Hematopoietic multipotent progenitor cell treated with erythropoietin and hydrocortisone succinate and interleukin-3 and kit ligand, for 4 days (in vitro differentiated cells): Measurements from ENCODE around the gene SIGLEC8.
A peak's percentile ranks its signal among the peaks of the same experiment; 100 is the strongest.
"Not testable (repeated sequence)": the region's sequence is repeated elsewhere in the genome, so short reads cannot be mapped to it uniquely, and the experiment has no call there.

ENCODE experiments used
- DNase-seq: peaks from one replicate; pipeline ENCODE4 v3.0.0-alpha.2; 2015

SIGLEC8 gene

GRCh38 chr19:51458051-51458645 lies at the start of gene SIGLEC8:
Gene SIGLEC8, minus strand, starts transcription at chr19:51458454. Its CDS starts 67 bp downstream, at chr19:51458387.
- DNase-seq, result no peak

DNA sequence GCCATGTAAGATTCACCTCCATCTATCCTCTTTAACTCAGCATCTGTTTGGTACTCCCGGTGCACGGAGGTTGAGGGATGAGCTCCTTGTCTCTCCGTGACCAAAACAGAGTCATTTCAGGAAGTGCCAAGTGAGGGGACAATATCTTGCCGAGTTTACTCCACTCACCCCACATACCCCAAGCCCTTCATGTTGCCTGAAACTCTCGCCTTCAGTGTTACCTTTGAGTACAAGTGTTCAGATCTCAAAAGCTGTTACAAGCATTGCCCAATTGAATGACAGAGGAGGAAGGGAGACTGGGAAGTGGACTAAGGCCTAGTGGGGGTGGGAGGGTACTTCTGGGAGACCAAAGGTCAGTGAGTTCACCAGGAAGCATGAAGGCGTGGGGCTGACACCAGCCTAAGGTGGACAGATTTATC lies 49.4 kb upstream of the SIGLEC8 start:
- no peak for DNase-seq

- no peak for DNase-seq
Observed at GRCh38 chr19:51507192-51507591, 48.9 kb upstream of the SIGLEC8 start.

GRCh38 chr19:51505904-51506303 lies 47.6 kb upstream of the SIGLEC8 start:
- DNase-seq, result no peak

GRCh38 chr19:51503896-51504295 lies 45.6 kb upstream of the SIGLEC8 start:
- DNase-seq, result no peak

- DNase-seq, result peak; percentile 34
Observed at GRCh38 chr19:51503286-51503817, 45.1 kb upstream of the SIGLEC8 start.

DNA sequence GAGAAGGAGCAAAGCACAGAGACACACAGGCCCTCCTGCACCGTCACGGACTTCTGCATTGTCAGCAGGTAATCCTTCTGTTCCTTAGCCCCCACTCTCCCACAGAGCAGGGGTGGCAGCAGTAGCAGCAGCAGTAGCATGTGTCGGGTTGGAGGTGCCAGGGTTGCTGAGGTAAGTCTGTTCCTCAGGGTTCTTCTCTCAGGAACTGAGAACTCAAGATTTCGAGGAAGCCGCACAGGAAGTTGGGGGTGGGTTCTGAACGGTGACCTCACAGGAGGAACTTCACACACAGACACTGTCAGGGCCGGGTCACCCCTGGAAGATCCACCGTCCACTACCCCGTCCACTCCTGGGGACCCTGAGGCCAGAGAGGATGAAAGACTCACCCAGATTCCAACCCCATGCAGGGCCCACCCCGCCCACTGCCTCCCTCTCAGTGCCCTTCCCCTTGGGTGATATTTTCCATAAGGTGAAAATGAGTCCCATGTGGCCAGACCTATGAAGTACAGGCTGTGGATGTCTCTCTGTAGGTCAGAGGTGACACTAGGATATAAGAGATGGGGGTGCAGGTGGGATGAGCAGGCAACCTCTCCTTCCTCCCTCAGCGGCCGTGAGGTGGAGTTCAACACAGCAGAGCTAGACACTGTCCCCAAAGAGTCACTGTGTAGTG lies 43.5 kb upstream of the SIGLEC8 start, which contains the start of gene SIGLEC12:
Gene SIGLEC12, minus strand, starts transcription at position 207 of the 670 bp plus-strand sequence. Its CDS starts 67 bp downstream, at position 140.
- DNase-seq, result peak; percentile 70

GRCh38 chr19:51500931-51501330 lies 42.7 kb upstream of the SIGLEC8 start:
- DNase-seq, result not testable (repeated sequence)

DNA sequence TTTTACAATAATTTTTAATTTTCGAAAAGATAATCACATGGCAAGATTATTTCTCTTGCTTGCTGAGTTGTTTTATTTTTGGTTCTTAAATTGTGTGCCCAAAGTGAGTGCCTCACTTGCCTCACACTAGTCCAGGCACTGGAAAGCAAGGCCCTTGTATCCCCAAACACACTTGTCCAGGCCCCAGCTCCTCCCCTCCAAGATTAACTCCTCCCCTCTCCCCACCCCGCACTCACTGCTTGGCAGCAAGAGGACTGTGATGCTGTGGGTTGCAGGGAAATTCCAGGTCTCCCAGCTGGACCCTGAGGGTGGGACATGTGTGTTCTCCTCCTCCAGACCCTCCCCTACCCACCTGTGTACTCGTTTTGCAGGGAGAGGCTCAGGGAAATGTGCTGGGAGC lies 39.4 kb upstream of the SIGLEC8 start:
- no peak for DNase-seq

DNA sequence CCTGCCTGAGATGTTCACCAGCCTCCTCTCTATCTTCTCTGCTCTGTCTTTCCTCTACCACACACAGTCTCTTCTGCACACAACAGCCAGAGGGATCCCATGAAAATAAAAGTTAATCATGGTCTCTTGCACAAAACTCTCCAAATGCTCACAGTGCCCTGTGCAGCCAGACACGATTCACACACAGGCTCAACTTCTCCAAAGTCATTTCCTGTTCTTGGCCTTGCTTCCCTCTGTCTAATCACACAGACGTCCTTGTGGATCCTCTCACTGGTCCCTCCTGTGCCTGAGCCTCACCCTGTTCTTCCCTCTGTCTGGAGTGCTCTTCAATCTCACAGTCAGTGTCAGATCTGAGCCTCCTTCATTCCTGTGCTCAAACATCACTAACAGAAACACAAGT lies 35.5 kb upstream of the SIGLEC8 start:
- no peak for DNase-seq

DNA sequence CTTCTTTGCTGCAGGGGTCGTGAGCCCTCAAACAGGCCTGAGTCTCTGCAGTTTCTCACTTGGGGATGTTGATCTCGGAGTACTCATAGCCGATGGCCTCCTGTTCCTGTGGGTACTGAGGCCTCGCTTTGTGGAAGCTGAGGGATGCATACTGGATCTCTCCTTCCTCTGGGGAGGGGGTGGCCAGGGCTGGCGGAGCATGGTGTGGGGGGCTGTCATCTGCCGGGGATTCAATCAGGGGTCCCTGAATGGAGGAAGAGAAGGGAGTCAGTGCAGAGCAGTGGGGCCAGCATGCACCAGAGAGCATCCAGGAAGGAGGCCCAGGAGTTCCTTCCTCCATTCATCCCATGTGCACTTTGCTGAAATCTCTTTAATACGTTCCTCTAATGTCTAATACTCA lies 33.3 kb upstream of the SIGLEC8 start:
- no peak for DNase-seq

GRCh38 chr19:51490676-51491075 lies 32.4 kb upstream of the SIGLEC8 start:
- DNase-seq, result no peak

GRCh38 chr19:51489113-51489512 lies 30.9 kb upstream of the SIGLEC8 start:
- DNase-seq, result no peak

GRCh38 chr19:51488491-51488890 lies 30.2 kb upstream of the SIGLEC8 start:
- no peak for DNase-seq

DNA sequence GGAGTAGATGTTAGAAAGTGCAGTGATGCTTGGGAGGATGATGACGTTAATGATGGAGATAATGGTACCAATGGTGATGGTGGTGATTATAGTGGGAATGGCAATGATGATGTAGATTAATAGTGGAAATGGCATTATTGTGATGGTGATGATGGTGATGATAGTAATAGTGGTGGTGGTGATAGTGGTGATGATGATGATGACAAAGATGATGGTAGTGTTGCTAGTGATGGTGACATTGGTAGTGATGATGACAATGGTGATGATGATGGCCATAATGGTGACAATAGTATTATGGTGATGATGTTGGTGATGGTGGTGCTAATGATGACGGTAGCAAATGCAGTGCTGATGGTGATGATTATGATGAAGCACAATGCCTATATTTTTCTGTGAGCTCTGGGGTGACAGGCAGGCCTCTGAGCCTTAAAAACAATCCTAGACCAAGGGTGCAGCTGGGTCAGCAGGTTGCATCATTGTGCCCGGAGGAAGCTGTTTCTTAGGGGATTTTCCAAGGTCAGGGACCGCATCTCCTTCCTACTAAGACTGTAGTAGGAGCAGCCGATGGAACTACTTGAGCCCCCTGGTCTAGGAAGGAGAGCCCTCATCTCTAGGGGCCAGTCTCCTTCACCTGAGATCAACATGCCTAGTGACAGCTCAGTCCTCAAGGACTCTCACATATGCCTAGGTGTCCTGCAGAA lies 27.9 kb upstream of the SIGLEC8 start:
- no peak for DNase-seq

DNA sequence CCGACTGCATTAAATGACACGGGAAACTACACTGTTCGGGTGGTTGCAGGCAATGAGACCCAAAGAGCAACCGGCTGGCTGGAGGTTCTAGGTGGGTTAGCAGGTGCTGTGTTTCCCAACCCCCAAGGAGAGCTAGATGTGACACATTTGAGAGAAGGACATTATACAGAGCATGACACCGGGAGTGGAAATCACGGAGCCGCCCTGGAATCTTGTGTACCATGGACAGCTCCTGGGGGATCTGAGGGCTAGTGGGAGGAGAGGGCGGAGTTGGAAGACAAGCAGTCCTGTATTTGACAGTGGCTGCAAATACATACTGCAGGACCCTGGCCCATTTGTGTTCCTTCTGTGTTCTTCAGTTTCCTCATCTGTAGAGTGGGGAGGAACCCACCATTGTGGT lies 22.3 kb upstream of the SIGLEC8 start:
- DNase-seq, result peak; percentile 77

GRCh38 chr19:51479531-51480331 lies 21.5 kb upstream of the SIGLEC8 start:
- DNase-seq, result no peak

DNA sequence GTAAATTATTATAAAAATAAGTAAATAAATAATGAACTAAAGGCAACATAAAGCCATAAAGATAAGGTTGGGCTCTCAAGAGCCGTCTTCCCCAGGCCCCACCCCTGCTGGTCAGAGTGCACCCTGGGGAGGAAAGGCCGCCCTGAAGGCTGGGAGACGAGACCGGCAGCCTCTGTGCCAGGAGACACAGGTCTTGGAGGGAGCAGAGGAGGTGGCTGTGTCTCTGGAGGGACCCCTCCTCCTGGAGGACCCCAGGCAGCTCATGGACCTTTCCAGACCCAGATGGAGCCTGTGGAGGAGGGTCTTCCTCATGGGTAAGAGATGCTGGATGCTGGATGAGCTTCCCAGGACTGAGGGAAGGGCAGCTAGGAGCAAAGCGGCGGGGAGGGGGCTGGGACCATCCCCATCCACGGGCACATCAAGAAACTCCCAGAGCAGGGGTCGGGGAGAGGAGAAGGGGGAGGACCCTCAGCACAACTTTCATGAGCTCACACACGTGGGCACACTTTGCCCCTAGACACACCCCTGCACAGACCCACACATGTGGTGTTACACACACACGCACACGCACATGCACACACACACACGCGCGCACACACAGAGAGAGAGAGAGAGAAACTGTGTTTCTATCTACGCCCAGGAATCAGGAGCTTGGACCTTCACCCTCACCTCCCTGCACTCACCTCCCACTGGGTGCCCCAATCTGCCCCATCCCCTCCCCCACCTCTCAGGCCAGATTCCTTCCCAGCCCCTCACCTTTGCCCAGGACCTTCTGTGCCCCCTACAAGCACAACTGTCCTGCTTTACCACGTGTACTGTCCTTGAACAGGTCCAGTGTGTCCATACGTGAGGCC lies 20.4 kb upstream of the SIGLEC8 start, which contains the start of gene CEACAM18:
Gene CEACAM18, plus strand, starts transcription at position 159 of the 854 bp plus-strand sequence.
- DNase-seq, result no peak

- DNase-seq, result no peak
Observed at GRCh38 chr19:51477344-51477743, 19.1 kb upstream of the SIGLEC8 start.

DNA sequence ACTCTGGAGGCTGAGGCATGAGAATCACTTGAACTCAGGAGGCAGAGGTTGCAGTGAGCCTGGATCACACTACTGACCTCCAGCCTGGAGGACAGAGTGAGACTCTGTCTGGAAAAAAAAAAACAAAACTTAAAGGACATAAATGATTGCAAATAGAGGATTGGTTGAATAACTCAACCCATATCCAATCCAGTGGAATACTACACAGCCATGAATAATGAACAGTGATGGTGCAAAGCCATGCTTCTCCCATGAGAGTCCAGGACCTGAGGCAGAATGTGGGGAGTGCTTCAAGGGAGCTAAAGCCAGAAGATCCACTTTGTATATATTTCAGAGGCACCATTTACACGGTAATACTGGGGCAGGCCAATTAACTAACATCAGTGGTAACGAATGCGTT lies 17.9 kb upstream of the SIGLEC8 start:
- no peak for DNase-seq

DNA sequence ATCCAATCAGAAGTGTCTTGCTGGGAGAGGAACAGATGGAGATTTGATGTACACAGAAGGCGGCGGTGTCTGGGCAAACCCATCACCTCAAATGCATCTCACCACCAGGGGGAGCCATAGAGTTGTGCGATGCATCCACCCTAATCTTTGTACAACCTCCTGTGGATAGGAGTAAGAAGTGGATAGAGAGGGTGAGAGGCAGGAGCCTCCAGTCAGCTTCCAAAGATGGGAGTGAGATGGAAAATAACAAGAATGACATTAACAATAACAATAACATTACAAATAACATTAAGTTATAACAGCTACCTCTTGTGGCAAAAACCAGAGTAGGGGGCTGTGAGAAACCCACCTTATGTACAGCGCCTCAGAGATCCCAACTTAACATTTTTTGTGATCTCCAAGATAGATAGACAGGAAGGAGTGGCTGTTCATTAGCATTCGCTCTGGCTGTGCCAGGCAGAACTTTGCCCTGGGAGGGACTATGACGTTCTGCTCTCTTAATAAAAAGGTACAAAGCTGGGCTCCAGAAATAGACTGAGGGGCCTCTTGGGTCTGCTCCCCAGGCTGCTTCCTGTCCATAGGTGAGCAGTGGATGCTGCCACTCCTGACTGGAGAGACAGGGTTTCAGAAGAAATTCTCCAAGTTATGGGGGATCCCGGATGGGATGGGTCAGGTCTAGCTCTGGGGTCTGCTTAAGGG lies 14.9 kb upstream of the SIGLEC8 start:
- DNase-seq, result peak; percentile 93
